Measurements from ENCODE around the gene PRDM11. TPM values are rescaled to one million over a fixed set of nuclear protein-coding genes. Genes with fewer than 3 reads are reported as not detected.

PRDM11 gene
- total and polyA plus RNA-seq, 4 donors = 0.64 to 6.9 (median 2.8) TPM

- Histone ChIP-seq H3K4me3 (ENCODE audit: low read depth in 1 of 3, low read length in 3 of 3) (no peak overlapping the region), H3K36me3 (ENCODE audit: control insufficient read depth in 4 of 4, insufficient read depth in 3 of 4, low read depth in 1 of 4, low read length in 3 of 4) (peaks cover 0 to 8% (median 1%) of the 10 kb centered on the region in 4 donors), H3K27ac (ENCODE audit: low read depth in 1 of 2, low read length in 2 of 2) (no peak overlapping the region), H3K9ac (ENCODE audit: low read depth in 1 of 2, low read length in 2 of 2) (no peak overlapping the region), H3K9me3 (ENCODE audit: control insufficient read depth in 4 of 4, low read length in 3 of 4) (no peaks in the 10 kb centered on the region), H3K4me1 (ENCODE audit: control insufficient read depth in 4 of 4, insufficient read depth in 4 of 4, low read length in 3 of 4) (no peaks in the 10 kb centered on the region), H3K27me3 (ENCODE audit: control insufficient read depth in 4 of 4, insufficient read depth in 4 of 4, low read length in 3 of 4) (no peaks in the 10 kb centered on the region)
- TF ChIP-seq FOXA1 (IDR thresholded peaks at IDR 0.05) (no peak), TAF1 (conservative IDR thresholded peaks at IDR 0.05) (no peak), SP1 (IDR thresholded peaks at IDR 0.05) (no peak), HNF4G (IDR thresholded peaks at IDR 0.05) (no peak), GABPA (IDR thresholded peaks at IDR 0.05 in 1 of 2, conservative IDR thresholded peaks at IDR 0.05 in 1 of 2) (no peak), RXRA (IDR thresholded peaks at IDR 0.05) (no peak), NR2F2 (IDR thresholded peaks at IDR 0.05) (no peak), RAD21 (IDR thresholded peaks at IDR 0.05) (no peak)
- no peak for DNase-seq (ENCODE audit: low spot score)
- WGBS = 88% methylated on average over 8 of the region's 8 CpGs
Observed at GRCh38 chr11:45204761-45205160, 58.3 kb downstream of the PRDM11 start.

DNA sequence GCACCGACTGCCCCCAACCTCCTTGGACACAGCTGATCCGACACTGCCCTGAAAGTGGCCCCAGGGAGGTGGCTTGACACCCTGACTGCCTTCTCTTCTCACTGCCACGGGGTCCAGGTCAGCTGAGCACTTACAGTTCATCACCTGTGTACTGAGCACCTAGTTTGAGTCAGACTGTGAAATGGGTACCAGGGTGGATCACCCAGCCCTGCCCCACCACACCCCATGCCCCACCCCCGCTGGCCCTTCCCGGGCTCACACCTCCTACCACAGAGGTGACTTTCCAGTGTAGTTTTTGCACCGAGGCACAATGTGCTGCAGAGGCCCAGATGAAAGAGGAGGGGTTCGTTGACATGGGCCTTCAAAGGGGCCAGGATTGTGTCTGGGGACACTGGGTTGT, 59.5 kb downstream of the PRDM11 start:
- peaks cover 0 to 8% (median 1%) of the 10 kb centered on the region in 4 donors for H3K36me3 ChIP-seq (ENCODE audit: control insufficient read depth in 4 of 4, insufficient read depth in 3 of 4, low read depth in 1 of 4, low read length in 3 of 4)
- no peak overlapping the region for H3K9ac ChIP-seq (ENCODE audit: low read depth in 1 of 2, low read length in 2 of 2)
- no peaks in the 10 kb centered on the region for H3K27me3 ChIP-seq (ENCODE audit: control insufficient read depth in 4 of 4, insufficient read depth in 4 of 4, low read length in 3 of 4)
- H3K9me3 ChIP-seq (ENCODE audit: control insufficient read depth in 4 of 4, low read length in 3 of 4) = no peaks in the 10 kb centered on the region
- H3K4me3 ChIP-seq (ENCODE audit: low read depth in 1 of 3, low read length in 3 of 3) = no peak overlapping the region
- no peak for DNase-seq (ENCODE audit: low spot score)
- WGBS = 84% methylated on average over 7 of the region's 7 CpGs
- H3K4me1 ChIP-seq (ENCODE audit: control insufficient read depth in 4 of 4, insufficient read depth in 4 of 4, low read length in 3 of 4) = no peaks in the 10 kb centered on the region
- no peak overlapping the region for H3K27ac ChIP-seq (ENCODE audit: low read depth in 1 of 2, low read length in 2 of 2)
- TF ChIP-seq FOXA1 (IDR thresholded peaks at IDR 0.05) = no peak
- TF ChIP-seq TAF1 (conservative IDR thresholded peaks at IDR 0.05) = no peak
- no peak for TF ChIP-seq NR2F2 (IDR thresholded peaks at IDR 0.05)
- TF ChIP-seq, protein P1, sequence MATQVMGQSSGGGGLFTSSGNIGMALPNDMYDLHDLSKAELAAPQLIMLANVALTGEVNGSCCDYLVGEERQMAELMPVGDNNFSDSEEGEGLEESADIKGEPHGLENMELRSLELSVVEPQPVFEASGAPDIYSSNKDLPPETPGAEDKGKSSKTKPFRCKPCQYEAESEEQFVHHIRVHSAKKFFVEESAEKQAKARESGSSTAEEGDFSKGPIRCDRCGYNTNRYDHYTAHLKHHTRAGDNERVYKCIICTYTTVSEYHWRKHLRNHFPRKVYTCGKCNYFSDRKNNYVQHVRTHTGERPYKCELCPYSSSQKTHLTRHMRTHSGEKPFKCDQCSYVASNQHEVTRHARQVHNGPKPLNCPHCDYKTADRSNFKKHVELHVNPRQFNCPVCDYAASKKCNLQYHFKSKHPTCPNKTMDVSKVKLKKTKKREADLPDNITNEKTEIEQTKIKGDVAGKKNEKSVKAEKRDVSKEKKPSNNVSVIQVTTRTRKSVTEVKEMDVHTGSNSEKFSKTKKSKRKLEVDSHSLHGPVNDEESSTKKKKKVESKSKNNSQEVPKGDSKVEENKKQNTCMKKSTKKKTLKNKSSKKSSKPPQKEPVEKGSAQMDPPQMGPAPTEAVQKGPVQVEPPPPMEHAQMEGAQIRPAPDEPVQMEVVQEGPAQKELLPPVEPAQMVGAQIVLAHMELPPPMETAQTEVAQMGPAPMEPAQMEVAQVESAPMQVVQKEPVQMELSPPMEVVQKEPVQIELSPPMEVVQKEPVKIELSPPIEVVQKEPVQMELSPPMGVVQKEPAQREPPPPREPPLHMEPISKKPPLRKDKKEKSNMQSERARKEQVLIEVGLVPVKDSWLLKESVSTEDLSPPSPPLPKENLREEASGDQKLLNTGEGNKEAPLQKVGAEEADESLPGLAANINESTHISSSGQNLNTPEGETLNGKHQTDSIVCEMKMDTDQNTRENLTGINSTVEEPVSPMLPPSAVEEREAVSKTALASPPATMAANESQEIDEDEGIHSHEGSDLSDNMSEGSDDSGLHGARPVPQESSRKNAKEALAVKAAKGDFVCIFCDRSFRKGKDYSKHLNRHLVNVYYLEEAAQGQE (IDR thresholded peaks at IDR 0.05) = no peak
- TF ChIP-seq ZBTB33 (IDR thresholded peaks at IDR 0.05) = no peak
- no peak for TF ChIP-seq RXRA (IDR thresholded peaks at IDR 0.05)
- TF ChIP-seq, protein P2, sequence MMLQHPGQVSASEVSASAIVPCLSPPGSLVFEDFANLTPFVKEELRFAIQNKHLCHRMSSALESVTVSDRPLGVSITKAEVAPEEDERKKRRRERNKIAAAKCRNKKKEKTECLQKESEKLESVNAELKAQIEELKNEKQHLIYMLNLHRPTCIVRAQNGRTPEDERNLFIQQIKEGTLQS (IDR thresholded peaks at IDR 0.05) = no peak
- TF ChIP-seq RAD21 (IDR thresholded peaks at IDR 0.05) = no peak
- TF ChIP-seq HNF4A (conservative IDR thresholded peaks at IDR 0.05) = no peak

GRCh38 chr11:45208135-45208534, 61.7 kb downstream of the PRDM11 start:
- Histone ChIP-seq H3K4me3 (ENCODE audit: low read depth in 1 of 3, low read length in 3 of 3) (no peak overlapping the region), H3K36me3 (ENCODE audit: control insufficient read depth in 4 of 4, insufficient read depth in 3 of 4, low read depth in 1 of 4, low read length in 3 of 4) (peaks cover 0 to 10% (median 2%) of the 10 kb centered on the region in 4 donors), H3K27me3 (ENCODE audit: control insufficient read depth in 4 of 4, insufficient read depth in 4 of 4, low read length in 3 of 4) (no peaks in the 10 kb centered on the region), H3K9me3 (ENCODE audit: control insufficient read depth in 4 of 4, low read length in 3 of 4) (no peaks in the 10 kb centered on the region), H3K4me1 (ENCODE audit: control insufficient read depth in 4 of 4, insufficient read depth in 4 of 4, low read length in 3 of 4) (no peaks in the 10 kb centered on the region), H3K27ac (ENCODE audit: low read depth in 1 of 2, low read length in 2 of 2) (no peak overlapping the region), H3K9ac (ENCODE audit: low read depth in 1 of 2, low read length in 2 of 2) (no peak overlapping the region)
- DNase-seq (ENCODE audit: low spot score) = no peak
- WGBS = 83% methylated on average over 8 of the region's 8 CpGs
- TF ChIP-seq, protein P1 (IDR thresholded peaks at IDR 0.05) = no peak
- TF ChIP-seq, protein P2 (IDR thresholded peaks at IDR 0.05) = no peak
- TF ChIP-seq HNF4G (IDR thresholded peaks at IDR 0.05) (no peak), ZBTB33 (IDR thresholded peaks at IDR 0.05) (no peak), FOXA2 (IDR thresholded peaks at IDR 0.05) (no peak), NR2F2 (IDR thresholded peaks at IDR 0.05) (no peak), JUND (IDR thresholded peaks at IDR 0.05) (no peak), RAD21 (IDR thresholded peaks at IDR 0.05) (no peak), TAF1 (conservative IDR thresholded peaks at IDR 0.05) (no peak), SP1 (IDR thresholded peaks at IDR 0.05) (no peak)
- TF ChIP-seq, protein P3, sequence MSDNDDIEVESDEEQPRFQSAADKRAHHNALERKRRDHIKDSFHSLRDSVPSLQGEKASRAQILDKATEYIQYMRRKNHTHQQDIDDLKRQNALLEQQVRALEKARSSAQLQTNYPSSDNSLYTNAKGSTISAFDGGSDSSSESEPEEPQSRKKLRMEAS (IDR thresholded peaks at IDR 0.05) = no peak

All from liver (tissue), 9 donors.